ENCODE data around the gene LYSMD1.

Gene LYSMD1

DNA sequence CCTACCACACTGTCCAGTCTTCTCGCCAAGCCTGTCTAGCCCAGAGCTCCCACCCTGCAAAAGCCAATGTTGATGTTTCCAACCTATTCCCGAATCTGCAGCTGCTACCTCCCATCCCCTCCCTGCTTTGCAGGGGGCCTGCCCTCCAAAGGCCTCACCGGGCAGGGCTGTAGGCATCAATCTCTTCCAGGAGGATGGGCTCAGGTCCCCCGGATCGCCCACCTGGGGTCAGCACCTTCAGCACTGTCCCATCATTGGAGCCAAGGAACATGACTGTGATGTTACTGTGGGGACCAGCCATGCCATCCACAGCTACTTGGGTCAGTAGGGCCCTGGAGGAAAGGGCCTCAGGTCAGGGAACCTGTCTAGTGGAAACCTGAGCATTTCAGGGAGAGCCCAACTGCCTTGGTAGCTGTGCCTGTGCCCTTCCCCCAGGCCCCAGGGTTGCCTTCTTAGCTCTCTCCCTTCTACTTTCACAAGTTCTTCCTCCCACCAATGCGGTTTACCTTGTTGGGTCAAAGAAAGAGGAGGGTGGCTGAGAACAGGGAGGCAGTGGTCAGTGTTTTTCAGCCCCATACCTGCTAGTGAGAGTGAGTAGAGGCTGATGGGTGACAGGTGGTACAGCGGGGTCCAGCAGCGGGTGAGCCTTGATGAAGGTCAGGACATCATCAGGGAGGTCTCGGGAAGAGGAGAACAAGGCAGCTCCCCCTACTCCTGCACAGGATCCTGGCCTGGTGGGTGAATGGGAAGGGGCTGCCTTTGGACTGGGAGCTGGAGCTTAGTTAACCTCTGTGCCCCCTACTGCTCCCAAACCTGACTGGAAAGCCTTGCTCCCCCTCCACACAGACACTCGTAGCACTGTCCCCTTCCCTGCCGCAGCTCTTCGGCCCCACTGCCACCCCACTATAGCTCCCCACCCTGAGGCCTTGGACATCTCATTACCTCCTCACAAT lies 30.0 kb downstream of the LYSMD1 start:
- no peak for DNase-seq

DNA sequence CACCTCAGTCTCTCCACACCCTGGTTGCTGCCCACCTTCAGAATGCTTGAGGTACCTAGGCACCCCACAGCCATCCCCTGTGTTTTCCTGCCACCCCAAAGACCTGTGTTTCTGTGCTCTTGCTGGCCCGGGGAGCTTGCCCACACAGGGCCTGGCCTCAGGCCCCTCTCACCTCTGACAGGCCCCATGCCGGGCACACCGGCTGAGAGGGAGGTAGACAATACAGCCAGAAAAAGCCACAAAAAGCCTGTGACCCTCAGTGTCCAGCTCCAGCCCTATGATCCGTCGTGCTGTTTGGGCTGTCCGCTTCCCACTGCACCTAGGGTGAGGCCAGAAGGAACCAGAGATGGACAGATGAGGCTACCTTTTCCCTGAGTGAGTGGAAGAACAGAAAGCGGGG lies 30.7 kb downstream of the LYSMD1 start:
- DNase-seq, result no peak

DNA sequence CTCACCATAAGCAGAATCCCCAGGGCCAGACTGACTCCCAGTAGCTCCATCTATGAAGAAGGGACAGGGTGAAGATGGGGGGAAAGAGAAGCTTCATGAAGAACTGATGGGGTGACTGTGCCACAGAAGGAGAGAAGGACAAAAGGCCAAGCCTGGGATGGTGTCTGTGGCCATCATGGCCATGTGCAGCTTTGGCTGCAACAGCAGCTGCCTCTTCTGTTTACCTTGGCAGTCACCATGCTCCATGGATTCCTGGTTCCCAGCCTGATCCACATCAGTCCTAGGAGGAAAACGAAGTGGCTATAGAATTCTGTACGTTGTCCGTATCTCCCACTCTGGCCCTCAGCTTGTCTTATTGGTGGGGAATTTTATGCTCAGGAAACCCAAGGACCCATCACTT lies 31.3 kb downstream of the LYSMD1 start:
- no peak for DNase-seq

DNA sequence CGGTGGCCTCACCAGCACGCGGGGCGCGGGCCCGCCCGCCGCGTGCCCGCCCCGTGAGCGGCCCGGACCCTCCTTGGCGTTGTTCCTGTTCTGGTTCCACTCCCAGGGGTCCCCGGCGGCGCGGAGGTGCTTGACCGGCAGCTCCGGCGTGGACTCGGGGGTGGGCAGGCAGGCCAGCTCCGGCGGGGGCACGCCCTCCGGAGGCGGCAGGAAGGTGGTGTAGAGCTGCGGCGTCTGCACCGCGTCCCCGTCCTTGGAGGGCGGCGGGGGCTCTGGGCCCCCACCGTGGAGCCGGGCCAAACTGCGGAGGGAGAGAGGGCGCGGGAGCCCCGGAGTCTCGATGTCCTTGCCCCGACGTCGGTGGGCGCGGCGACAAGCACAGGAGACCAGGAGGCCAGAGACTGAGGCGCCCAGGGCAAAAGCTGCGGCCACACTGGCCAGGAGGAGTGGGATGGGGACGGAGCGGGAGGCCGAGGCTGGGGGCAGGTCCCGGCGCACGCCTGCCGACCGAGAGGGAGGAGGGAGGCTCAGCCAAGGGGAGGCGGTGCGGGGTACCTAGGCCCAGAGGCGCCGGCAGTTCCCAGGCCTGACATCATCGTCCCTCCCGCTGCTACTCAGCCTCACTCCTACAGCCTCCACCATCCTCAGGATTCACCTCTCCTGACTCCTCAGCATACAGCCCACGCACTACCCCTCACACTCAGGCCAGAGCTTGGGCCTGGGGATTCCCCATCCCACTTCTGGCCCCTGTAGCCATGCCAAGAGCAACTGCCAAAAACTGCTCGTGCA lies 32.5 kb downstream of the LYSMD1 start:
- DNase-seq, result no peak

DNA sequence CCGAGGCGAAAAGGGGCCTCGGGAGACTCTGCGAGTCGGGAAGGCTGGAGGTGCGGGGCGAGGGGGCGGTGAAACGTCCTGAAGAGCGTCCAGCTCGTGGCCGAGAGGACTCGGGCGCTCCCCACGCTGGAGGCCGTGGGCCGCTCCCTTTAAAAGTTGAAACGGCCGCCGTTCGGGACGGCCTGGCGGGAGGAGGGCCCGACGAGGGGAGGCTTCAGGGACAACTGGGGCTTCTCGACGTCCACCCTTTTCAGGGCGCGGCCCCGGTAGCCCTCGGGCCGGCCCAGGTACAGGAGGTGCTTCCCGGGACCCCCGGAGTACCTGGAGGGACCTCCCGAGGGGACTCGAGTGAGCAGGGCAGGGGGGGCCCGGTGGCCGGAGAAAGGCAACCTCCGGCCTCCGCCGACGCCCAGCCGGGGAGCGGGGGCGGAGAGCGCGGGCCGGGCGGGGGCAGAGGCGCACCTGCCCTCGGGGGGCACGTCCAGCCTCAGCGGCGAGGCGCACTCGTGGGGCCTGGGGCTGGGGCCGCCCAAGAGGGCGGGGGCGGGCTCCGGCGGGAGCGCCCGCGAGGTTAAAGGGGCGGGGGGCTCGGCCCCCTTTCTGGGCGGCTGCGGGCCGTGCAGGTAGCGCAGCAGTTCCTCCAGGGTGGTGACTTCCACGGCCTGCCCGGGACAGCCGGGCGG lies 33.2 kb downstream of the LYSMD1 start:
- no peak for DNase-seq

DNA sequence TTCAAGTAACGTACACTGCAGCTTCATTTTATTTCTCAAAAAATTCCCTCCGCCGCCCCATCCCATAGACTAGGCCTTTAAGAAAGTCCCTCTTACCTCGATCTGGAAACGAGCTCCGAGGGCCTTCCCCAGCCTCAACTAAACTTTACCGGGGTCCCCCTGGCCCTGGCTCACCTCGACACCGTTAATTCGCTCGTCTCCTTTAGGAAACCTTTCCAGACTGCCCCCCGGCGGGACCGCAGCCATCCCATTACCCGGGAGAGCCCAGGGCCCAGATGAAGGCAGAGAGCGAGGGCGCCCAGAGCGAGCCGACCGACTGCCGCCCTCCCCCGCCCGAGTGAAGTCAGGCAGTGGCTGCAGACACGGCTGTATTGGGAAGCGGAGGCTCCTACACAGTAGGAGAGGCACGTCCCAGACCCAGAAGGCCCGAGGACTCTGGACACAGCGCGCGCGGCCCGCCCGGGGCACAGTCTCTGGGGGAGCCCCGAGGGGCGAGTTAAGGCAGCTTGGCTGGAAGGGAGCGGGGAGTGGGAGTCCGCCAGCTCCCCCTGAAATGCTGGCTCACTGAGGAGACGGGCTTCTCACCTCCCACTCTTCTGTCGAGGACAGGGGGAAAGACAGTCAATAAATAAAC lies 33.9 kb downstream of the LYSMD1 start:
- no peak for DNase-seq

DNA sequence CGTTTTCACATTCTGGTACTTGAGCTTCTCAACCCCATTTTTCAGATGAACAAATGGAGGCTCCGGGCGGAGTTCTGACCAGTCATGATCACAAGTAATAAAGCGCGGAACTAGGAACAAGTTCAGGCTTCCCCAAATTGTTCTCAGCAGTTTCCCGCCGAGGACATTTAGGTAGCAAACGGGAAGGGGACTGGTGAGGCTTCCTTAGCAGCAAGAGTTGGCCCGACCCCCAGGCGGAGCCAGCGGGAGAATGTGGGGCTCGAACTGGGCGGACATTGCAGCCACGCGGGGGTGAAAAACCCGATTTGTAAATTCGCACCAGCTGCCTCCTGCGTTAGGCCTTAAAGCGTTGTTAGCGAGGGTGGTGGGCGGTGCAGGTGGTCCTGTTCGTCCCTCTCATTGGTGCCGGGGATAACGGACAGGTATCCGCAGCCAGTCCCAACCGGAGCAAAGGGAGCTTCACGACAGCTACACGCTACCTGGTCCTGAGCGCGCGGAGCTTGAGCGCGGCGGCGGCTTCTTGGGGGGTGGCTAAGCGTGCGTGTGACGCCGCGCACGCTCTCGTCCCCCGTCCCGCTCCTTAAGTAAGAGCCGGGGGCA lies 34.6 kb downstream of the LYSMD1 start:
- DNase-seq, result peak; percentile 83

DNA sequence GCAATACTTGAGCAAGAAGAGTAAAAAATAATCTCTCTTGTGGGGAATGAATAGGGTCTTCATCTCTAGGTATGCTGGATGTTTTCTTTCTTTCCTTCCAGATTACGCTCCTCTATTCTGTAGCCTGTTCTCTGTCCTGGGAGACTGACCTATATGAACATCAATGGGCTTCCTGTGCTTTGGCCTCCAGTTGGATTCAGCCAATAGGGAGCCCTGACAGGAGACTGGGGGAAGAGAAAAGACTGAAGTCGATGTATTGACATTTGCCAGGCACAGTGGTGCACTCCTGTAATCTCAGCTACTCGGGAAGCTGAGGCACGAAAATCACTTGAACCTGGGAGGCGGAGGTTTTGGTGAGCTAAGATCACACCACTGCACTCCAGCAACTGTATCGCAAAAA lies 36.9 kb downstream of the LYSMD1 start:
- no peak for DNase-seq

DNA sequence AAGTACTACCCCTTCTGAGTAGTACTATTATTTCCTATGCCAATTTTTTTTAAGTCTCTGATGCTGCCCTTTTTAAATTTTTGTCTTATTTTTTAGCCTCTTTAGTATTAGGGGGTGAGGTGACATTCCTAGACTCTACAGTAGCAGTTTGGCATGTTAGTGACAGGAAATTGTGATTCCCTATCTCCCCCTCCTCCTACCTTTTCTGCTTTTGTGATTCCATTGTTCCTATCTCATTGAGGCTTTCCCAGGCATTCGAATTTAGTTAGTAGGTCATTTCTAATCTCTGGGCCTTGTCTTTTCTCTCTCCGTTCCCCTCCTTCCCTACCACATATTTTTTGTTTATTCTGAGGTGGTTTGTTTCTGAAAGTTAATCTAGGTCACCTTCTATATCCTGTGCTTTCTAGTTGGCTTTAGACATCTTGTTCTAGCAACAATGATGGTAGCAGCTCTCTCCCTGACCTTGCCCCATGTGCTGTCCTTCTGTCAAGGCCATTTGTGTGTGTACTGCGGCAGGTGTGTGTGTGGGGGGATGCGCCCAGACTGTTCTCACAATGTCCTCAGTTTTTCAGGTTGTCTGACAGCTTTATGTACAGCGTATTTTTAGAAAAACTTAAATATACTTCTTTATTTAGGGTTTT lies 40.8 kb downstream of the LYSMD1 start:
- DNase-seq, result no peak

DNA sequence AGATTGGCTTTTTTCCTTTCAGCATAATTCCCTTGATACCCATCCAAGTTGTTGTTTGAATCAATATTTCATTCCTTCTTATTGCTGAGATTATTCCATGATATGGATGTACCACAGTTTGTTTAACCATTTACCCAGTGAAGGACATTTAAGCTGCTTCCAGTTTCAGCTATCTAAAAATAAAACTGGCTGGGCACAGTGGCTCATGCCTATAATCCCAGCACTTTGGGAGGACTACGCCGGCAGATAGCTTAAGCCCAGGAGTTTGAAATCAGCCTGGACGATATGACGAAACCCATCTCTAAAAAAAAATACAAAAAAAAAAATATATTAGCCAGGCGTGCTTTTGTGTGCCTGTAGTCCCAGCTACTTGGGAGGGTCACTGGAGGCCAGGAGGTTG lies 51.8 kb downstream of the LYSMD1 start:
- no peak for DNase-seq
